Measurements from ENCODE around the gene BHLHE40. TPM values are rescaled to one million over a fixed set of nuclear protein-coding genes. Genes with fewer than 3 reads are reported as not detected.

BHLHE40 gene
- total and polyA plus RNA-seq, 2 of the 13 experiments (the other 11 are each of a cell fraction or from before 2014, with no cell fraction given): 1.8 to 51.0 TPM

GRCh38 chr3:4956738-4957137 is 22.5 kb upstream of the BHLHE40 start:
- FAIRE-seq: no peak
- Histone ChIP-seq H3K9me3 (ENCODE audit: low read length) (peaks cover 7% of the 10 kb centered on the region; the same call in 1 of the 2 replicates), H3K27me3 (ENCODE audit: control insufficient read depth in 1 of 2, insufficient read depth in 2 of 2, low read length in 2 of 2) (no peaks in the 10 kb centered on the region), H4K20me1 (ENCODE audit: insufficient read depth, low read length) (no peaks in the 10 kb centered on the region), H3K4me3 (replicated peaks in 1 of 3; ENCODE audit: insufficient read depth in 1 of 3, low read depth in 2 of 3, low read length in 3 of 3) (no peak overlapping the region), H3K4me1 (ENCODE audit: insufficient read depth, low read length) (peaks cover 24% of the 10 kb centered on the region), H3K79me2 (ENCODE audit: insufficient read depth, low read length) (no peaks in the 10 kb centered on the region), H3K9ac (ENCODE audit: insufficient read depth, low read depth, low read length) (no peak overlapping the region), H3K36me3 (replicated peaks in 1 of 2; ENCODE audit: control insufficient read depth in 1 of 2, insufficient read depth in 2 of 2, low read length in 2 of 2) (no peaks in the 10 kb centered on the region), H3K4me2 (ENCODE audit: low read depth, low read length) (no peak overlapping the region), H3K27ac (ENCODE audit: extremely low read length, insufficient read depth, low read length) (no peak overlapping the region), H2AFZ (ENCODE audit: low read length) (no peak overlapping the region)
- 13% methylated on average over 2 of the region's 2 CpGs for WGBS (ENCODE audit: low lambda C conversion rate)
- ATAC-seq: no peak
- intact Hi-C loops (cut with micrococcal nuclease; ENCODE audit: unreplicated experiment) (no loop called here), in situ Hi-C loops (cut with HindIII; ENCODE audit: extremely low pct_ligation_motif_present, low pct_unique_long_range_greater_than_20kb) (no loop called here)
- DNase-seq (ENCODE audit: low spot score): no peak
- TF ChIP-seq RFX1 (IDR thresholded peaks at IDR 0.05): no peak
- TF ChIP-seq NR2C2 (CRISPR knock-in tag; IDR thresholded peaks at IDR 0.05; ENCODE audit: borderline replicate concordance): no peak
- no peak for TF ChIP-seq CSRNP2 (CRISPR knock-in tag; conservative IDR thresholded peaks at IDR 0.05; ENCODE audit: low read depth)
- no peak for TF ChIP-seq CBFB (CRISPR knock-in tag; IDR thresholded peaks at IDR 0.05)
- no peak for TF ChIP-seq MTF1 (CRISPR knock-in tag; IDR thresholded peaks at IDR 0.05)
- no peak for TF ChIP-seq ZNF788 (CRISPR knock-in tag; IDR thresholded peaks at IDR 0.05; ENCODE audit: borderline replicate concordance)
- no peak for TF ChIP-seq ZNF33A (CRISPR knock-in tag; IDR thresholded peaks at IDR 0.05; ENCODE audit: borderline replicate concordance)
- no peak for TF ChIP-seq KDM1A (CRISPR knock-in tag; IDR thresholded peaks at IDR 0.05)
- TF ChIP-seq EHMT2 (IDR thresholded peaks at IDR 0.05; ENCODE audit: borderline replicate concordance, low read depth, low read length): no peak
- no peak for TF ChIP-seq ZFP36L1 (CRISPR knock-in tag; IDR thresholded peaks at IDR 0.05)
- no peak for TF ChIP-seq NFE2L1 (CRISPR knock-in tag; IDR thresholded peaks at IDR 0.05; ENCODE audit: borderline replicate concordance)
- TF ChIP-seq ZEB1 (IDR thresholded peaks at IDR 0.05; ENCODE audit: insufficient replicate concordance, low read depth): no peak
- TF ChIP-seq ZNF646 (CRISPR knock-in tag; IDR thresholded peaks at IDR 0.05): no peak
- TF ChIP-seq, protein P1, sequence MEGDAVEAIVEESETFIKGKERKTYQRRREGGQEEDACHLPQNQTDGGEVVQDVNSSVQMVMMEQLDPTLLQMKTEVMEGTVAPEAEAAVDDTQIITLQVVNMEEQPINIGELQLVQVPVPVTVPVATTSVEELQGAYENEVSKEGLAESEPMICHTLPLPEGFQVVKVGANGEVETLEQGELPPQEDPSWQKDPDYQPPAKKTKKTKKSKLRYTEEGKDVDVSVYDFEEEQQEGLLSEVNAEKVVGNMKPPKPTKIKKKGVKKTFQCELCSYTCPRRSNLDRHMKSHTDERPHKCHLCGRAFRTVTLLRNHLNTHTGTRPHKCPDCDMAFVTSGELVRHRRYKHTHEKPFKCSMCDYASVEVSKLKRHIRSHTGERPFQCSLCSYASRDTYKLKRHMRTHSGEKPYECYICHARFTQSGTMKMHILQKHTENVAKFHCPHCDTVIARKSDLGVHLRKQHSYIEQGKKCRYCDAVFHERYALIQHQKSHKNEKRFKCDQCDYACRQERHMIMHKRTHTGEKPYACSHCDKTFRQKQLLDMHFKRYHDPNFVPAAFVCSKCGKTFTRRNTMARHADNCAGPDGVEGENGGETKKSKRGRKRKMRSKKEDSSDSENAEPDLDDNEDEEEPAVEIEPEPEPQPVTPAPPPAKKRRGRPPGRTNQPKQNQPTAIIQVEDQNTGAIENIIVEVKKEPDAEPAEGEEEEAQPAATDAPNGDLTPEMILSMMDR (CRISPR knock-in tag; IDR thresholded peaks at IDR 0.05): no peak
- no peak for TF ChIP-seq RFXAP (CRISPR knock-in tag; IDR thresholded peaks at IDR 0.05; ENCODE audit: borderline replicate concordance)
- BruUV-seq (replicated peaks): no TSS peak
- ChIA-PET POLR2A (no interaction called here), CTCF (ENCODE audit: low intra/inter-chr PET ratio, low total read pairs) (no interaction called here)
